GM21423 (cell line): ENCODE measurements around the gene RPUSD1.
"Not testable (repeated sequence)": the region's sequence is repeated elsewhere in the genome, so short reads cannot be mapped to it uniquely, and the experiment has no call there.

Source experiments
- ATAC-seq: cut with Tn5 transposase; IDR thresholded peaks from one replicate; pipeline ENCODE4 v1.9.1; 2021; ENCODE audit warnings: mild to moderate bottlenecking, moderate library complexity; ENCODE audit not compliant: unreplicated experiment

The RPUSD1 gene

GRCh38 chr16:768428-768827 is 19.8 kb downstream of the RPUSD1 start:
- ATAC-seq: no peak

GRCh38 chr16:767743-768235 is 20.4 kb downstream of the RPUSD1 start:
- ATAC-seq: no peak

- ATAC-seq: no peak
These were observed 21.2 kb downstream of the RPUSD1 start for GRCh38 chr16:766820-767640.

GRCh38 chr16:766008-766819 is 22.0 kb downstream of the RPUSD1 start:
- ATAC-seq: no peak

- ATAC-seq: no peak
These were observed 22.7 kb downstream of the RPUSD1 start for GRCh38 chr16:765488-765865.

GRCh38 chr16:764848-765487 is 23.2 kb downstream of the RPUSD1 start:
- ATAC-seq: no peak

- no peak for ATAC-seq
These were observed 23.9 kb downstream of the RPUSD1 start for GRCh38 chr16:764184-764750.

GRCh38 chr16:763369-764183 is 24.6 kb downstream of the RPUSD1 start:
- ATAC-seq: no peak

GRCh38 chr16:762595-763268 is 25.4 kb downstream of the RPUSD1 start:
- no peak for ATAC-seq

GRCh38 chr16:761625-762513 is 26.3 kb downstream of the RPUSD1 start:
- ATAC-seq: no peak

GRCh38 chr16:760545-761343 is 27.4 kb downstream of the RPUSD1 start, which contains the start of gene MSLN:
Gene MSLN, plus strand, starts transcription at chr16:760734. Its CDS starts 1,947 bp downstream, at chr16:762681.
- no peak for ATAC-seq

GRCh38 chr16:760065-760464 is 28.1 kb downstream of the RPUSD1 start:
- no peak for ATAC-seq

- ATAC-seq: no peak
These were observed 28.9 kb downstream of the RPUSD1 start for GRCh38 chr16:759110-759910.

- no peak for ATAC-seq
These were observed 31.8 kb downstream of the RPUSD1 start for GRCh38 chr16:756428-756827.

GRCh38 chr16:754656-755055 is 33.5 kb downstream of the RPUSD1 start:
- ATAC-seq: no peak

GRCh38 chr16:754121-754607 is 34.0 kb downstream of the RPUSD1 start:
- not testable (repeated sequence) for ATAC-seq

- no peak for ATAC-seq
These were observed 36.2 kb downstream of the RPUSD1 start for GRCh38 chr16:752007-752312.
